Measurements from ENCODE around the gene ALX4.

ALX4 gene

DNA sequence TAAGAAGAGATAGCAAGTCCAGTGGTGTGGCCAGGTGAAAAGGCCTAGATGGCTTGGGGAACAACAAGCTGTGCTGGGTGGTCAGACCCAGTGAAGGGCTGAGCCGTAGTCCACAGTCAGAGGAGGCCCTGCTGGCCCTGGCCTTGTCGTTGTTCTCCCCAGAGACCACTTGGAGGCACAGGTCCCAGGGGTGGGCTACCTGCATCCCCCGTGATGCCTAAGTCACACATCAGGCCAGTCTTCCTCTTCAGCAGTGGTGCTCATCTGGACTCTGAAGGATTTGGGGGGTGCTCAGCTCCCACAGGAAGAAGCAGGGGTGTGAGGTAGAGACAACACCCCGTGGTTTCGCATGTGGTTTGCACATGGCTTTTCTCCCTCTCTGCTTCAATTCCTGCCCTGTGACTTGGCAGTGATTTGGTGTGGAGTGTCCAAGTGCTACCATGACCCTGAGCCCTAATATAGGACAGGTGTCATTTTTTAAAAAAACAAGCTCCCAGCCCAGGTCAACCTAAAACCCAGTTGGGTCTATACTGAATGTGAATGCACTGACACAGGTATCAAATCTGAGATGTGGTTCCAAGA lies 51.0 kb downstream of the ALX4 start:
- H3K4me1 ChIP-seq (ENCODE audit: control insufficient read depth, insufficient read depth, low read length, poor library complexity, severe bottlenecking), result no peaks in the 10 kb centered on the region
- no peak overlapping the region for H3K4me3 ChIP-seq (ENCODE audit: insufficient read depth, low read depth, low read length, poor library complexity, severe bottlenecking)
- H3K27ac ChIP-seq (ENCODE audit: insufficient read depth, low read length, poor library complexity, severe bottlenecking), result no peak overlapping the region
- DNase-seq, result no peak
- H3K9me3 ChIP-seq (ENCODE audit: control insufficient read depth, low read length), result no peaks in the 10 kb centered on the region
- no peaks in the 10 kb centered on the region for H3K36me3 ChIP-seq (ENCODE audit: control insufficient read depth, insufficient read depth, low read length)
- H3K27me3 ChIP-seq (replicated peaks; ENCODE audit: control insufficient read depth, insufficient read depth, low read length, poor library complexity, severe bottlenecking), result no peaks in the 10 kb centered on the region

DNA sequence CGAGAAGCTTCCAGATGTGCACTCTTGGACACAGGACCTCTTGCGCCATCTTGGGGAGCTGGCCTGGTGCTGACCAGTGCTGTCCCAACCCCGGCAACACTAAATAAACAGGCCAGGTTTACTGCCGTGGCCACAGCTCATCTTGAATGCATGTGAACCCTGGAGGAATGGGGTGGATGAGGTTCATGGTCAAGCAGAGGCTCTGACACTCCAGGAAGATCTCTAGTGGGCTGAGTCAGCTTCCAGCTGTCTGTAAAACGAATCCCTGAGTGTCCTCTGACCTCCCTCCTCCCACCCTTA lies 51.8 kb downstream of the ALX4 start:
- no peaks in the 10 kb centered on the region for H3K9me3 ChIP-seq (ENCODE audit: control insufficient read depth, low read length)
- no peak overlapping the region for H3K4me3 ChIP-seq (ENCODE audit: insufficient read depth, low read depth, low read length, poor library complexity, severe bottlenecking)
- DNase-seq, result no peak
- H3K36me3 ChIP-seq (ENCODE audit: control insufficient read depth, insufficient read depth, low read length), result no peaks in the 10 kb centered on the region
- H3K4me1 ChIP-seq (ENCODE audit: control insufficient read depth, insufficient read depth, low read length, poor library complexity, severe bottlenecking), result no peaks in the 10 kb centered on the region
- no peaks in the 10 kb centered on the region for H3K27me3 ChIP-seq (replicated peaks; ENCODE audit: control insufficient read depth, insufficient read depth, low read length, poor library complexity, severe bottlenecking)
- no peak overlapping the region for H3K27ac ChIP-seq (ENCODE audit: insufficient read depth, low read length, poor library complexity, severe bottlenecking)

DNA sequence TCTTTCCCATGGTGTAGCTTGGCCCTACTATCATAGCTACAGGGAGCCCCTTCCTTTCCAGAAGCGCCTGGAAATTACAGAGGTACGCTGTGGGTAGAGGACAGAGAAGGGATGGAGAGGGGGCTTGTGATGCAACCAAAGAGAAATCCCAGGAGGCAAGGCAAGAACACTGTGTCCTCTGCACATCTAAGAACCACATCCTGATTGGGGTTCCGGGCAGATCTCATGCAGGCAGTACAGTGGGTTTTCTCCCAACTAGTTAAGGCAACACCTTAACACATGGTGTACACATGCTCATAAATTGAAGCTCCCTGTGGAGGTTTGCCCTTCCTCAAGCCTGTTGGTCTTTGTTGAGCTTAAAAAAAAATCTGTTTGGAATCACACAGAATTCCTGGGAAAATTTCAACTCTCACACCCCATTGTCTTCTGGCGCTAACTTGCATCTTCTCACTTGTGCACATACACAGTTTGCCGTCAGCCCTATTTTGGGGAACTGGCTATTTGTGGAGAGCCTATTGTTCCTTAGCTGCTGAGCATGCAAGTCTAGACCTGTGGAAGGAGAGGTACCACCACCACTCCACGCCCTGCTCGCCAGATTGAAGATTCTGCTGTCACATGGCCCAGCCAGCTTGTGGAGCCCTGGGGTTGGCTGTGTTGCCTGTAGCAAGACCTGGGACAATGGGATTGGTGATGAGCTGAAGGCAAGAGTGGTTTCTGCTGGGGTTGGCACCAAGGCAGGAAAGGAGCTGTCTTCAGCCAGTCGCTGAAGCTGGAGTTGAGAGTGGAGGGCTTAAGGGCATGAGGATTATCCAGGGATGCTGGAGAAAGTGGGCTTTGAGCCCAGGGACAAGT lies 52.4 kb downstream of the ALX4 start:
- no peaks in the 10 kb centered on the region for H3K36me3 ChIP-seq (ENCODE audit: control insufficient read depth, insufficient read depth, low read length)
- no peak overlapping the region for H3K27ac ChIP-seq (ENCODE audit: insufficient read depth, low read length, poor library complexity, severe bottlenecking)
- no peak overlapping the region for H3K4me3 ChIP-seq (ENCODE audit: insufficient read depth, low read depth, low read length, poor library complexity, severe bottlenecking)
- H3K27me3 ChIP-seq (replicated peaks; ENCODE audit: control insufficient read depth, insufficient read depth, low read length, poor library complexity, severe bottlenecking), result no peaks in the 10 kb centered on the region
- no peak for DNase-seq
- H3K4me1 ChIP-seq (ENCODE audit: control insufficient read depth, insufficient read depth, low read length, poor library complexity, severe bottlenecking), result no peaks in the 10 kb centered on the region
- no peaks in the 10 kb centered on the region for H3K9me3 ChIP-seq (ENCODE audit: control insufficient read depth, low read length)

DNA sequence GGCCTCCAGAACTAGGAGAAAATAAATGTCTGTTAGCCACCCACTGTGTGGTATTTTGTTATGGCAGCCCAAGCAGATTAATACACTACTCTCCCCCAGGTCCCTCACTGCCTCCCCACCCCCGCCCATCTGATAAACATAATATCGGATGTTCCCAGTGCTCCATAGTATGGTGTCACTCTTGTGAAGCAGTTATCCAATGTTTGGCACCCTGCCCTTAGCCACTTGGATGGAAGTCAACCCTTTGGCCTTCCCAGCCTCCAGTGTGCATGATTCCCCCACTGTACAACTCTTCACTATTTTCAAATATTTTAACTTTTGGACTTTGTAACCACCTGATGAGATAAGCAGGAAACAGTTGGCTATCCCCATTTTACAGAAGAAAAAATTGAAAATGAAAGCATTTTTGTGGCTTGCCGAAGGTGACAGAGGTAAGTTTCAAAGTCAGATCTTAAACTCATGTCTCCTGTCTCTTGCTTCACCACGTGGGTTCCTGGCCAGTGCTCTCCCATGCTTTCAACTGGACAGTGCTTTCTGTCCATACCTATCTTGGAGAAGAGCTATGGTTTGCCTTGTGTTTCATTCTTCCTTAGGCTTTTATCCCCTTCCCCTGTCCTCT lies 53.2 kb downstream of the ALX4 start:
- H3K4me3 ChIP-seq (ENCODE audit: insufficient read depth, low read depth, low read length, poor library complexity, severe bottlenecking), result no peak overlapping the region
- H3K27ac ChIP-seq (ENCODE audit: insufficient read depth, low read length, poor library complexity, severe bottlenecking), result no peak overlapping the region
- no peaks in the 10 kb centered on the region for H3K36me3 ChIP-seq (ENCODE audit: control insufficient read depth, insufficient read depth, low read length)
- no peaks in the 10 kb centered on the region for H3K9me3 ChIP-seq (ENCODE audit: control insufficient read depth, low read length)
- H3K27me3 ChIP-seq (replicated peaks; ENCODE audit: control insufficient read depth, insufficient read depth, low read length, poor library complexity, severe bottlenecking), result no peaks in the 10 kb centered on the region
- no peak for DNase-seq
- H3K4me1 ChIP-seq (ENCODE audit: control insufficient read depth, insufficient read depth, low read length, poor library complexity, severe bottlenecking), result no peaks in the 10 kb centered on the region

DNA sequence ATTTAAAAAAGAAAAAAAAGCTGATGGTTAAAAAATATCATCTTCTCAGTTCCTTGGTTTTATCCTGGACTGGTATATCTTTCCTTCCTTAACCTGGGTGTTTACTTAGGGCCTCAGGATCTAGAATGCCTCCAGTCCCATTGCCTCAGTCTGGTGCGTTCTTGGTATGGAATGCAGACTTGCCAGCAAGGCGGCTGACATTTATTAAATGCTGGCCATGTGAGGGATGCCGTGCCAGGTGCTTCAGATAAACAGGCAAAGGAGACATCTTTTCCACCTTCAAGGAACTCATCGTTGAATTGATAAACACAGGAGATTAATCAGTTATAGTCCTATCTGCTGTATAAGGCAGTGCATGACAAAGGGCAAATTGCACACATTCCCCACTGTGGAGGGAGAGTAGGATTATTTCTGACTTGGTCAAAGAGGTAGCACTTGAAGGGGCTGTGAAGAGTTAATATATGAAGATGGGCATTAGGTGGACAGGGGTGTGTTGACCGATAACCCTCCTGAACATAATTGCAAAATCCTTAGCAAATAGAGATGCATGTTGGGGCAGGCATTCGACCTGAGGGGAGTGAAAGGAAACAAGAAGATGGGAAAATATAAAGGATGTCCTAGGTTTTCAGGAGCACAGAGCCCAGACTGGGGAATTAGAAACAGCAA lies 54.4 kb downstream of the ALX4 start:
- Histone ChIP-seq H3K4me3 (ENCODE audit: insufficient read depth, low read depth, low read length, poor library complexity, severe bottlenecking) (no peak overlapping the region), H3K9me3 (ENCODE audit: control insufficient read depth, low read length) (no peaks in the 10 kb centered on the region), H3K36me3 (ENCODE audit: control insufficient read depth, insufficient read depth, low read length) (no peaks in the 10 kb centered on the region), H3K27me3 (replicated peaks; ENCODE audit: control insufficient read depth, insufficient read depth, low read length, poor library complexity, severe bottlenecking) (no peaks in the 10 kb centered on the region), H3K27ac (ENCODE audit: insufficient read depth, low read length, poor library complexity, severe bottlenecking) (no peak overlapping the region), H3K4me1 (ENCODE audit: control insufficient read depth, insufficient read depth, low read length, poor library complexity, severe bottlenecking) (no peaks in the 10 kb centered on the region)
- no peak for DNase-seq

DNA sequence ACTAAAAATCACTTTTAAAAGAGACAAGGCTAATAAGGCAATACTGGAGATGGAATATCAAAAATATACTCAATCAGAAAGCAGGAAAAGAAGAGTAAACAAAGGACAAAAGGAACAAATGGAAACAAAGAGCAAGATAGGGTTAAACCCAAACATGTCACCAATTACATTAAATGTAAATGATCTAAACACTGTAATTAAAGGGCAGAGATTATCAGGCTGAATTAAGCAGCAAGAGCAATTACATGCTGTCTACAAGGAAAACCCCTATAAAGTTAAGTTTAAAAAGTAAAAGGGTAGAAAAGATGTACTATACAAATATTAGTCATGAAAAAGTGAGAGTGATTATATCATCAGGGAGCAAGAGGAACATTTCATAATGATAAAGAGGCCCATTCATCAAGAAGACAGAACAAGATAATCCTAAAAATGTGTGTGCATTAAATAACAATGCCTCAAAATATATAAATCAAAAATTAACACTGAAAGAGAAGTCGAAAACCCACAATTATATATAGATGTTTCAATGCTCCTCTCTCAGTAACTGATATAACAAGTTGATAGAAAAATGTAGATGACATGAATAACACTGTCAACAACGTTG lies 56.8 kb downstream of the ALX4 start:
- no peaks in the 10 kb centered on the region for H3K4me1 ChIP-seq (ENCODE audit: control insufficient read depth, insufficient read depth, low read length, poor library complexity, severe bottlenecking)
- no peaks in the 10 kb centered on the region for H3K9me3 ChIP-seq (ENCODE audit: control insufficient read depth, low read length)
- no peaks in the 10 kb centered on the region for H3K27me3 ChIP-seq (replicated peaks; ENCODE audit: control insufficient read depth, insufficient read depth, low read length, poor library complexity, severe bottlenecking)
- DNase-seq, result no peak
- H3K36me3 ChIP-seq (ENCODE audit: control insufficient read depth, insufficient read depth, low read length), result no peaks in the 10 kb centered on the region
- no peak overlapping the region for H3K27ac ChIP-seq (ENCODE audit: insufficient read depth, low read length, poor library complexity, severe bottlenecking)
- no peak overlapping the region for H3K4me3 ChIP-seq (ENCODE audit: insufficient read depth, low read depth, low read length, poor library complexity, severe bottlenecking)

DNA sequence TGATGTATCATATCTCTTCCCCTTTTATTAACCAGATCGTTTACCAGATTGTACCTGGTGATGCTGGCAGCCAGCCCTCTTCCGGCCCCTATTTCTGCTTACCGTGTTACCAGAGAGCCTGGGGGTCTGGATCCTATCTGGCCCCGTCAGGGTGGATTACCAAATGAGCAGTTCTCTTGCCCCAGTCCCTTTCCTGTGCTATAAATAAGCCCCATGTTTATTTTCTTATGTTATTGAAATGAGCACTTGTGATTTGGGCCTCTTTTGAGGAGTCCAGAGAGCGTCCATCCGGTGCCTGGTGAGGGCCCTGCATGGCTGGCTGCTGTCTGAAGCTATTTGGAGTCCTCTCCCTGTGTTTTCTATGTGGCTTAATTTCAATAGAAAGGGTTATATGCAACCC lies 59.5 kb downstream of the ALX4 start:
- Histone ChIP-seq H3K27ac (ENCODE audit: insufficient read depth, low read length, poor library complexity, severe bottlenecking) (no peak overlapping the region), H3K4me3 (ENCODE audit: insufficient read depth, low read depth, low read length, poor library complexity, severe bottlenecking) (no peak overlapping the region), H3K9me3 (ENCODE audit: control insufficient read depth, low read length) (no peaks in the 10 kb centered on the region), H3K27me3 (replicated peaks; ENCODE audit: control insufficient read depth, insufficient read depth, low read length, poor library complexity, severe bottlenecking) (no peaks in the 10 kb centered on the region), H3K36me3 (ENCODE audit: control insufficient read depth, insufficient read depth, low read length) (no peaks in the 10 kb centered on the region), H3K4me1 (ENCODE audit: control insufficient read depth, insufficient read depth, low read length, poor library complexity, severe bottlenecking) (no peaks in the 10 kb centered on the region)
- DNase-seq, result no peak

DNA sequence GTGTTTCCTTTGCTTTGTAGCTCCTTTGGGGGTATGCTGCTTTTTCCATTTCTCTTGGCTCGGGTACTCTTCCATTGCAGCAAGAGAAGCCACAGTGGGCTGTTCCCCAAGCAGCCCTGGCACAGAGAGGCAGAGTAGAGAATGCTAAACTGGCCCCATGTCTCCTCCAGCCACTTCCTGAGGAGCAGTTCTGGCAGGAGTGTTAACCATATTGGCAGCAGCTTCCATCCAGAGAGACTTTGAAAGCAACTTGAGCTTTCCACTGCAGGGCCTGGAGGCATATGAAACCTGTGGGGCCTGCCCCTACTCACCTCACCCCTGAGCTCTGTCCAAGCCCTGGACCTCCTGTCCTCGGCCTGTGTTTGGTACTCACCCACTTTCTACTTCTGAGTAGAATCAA lies 61.8 kb downstream of the ALX4 start:
- H3K27ac ChIP-seq (ENCODE audit: insufficient read depth, low read length, poor library complexity, severe bottlenecking), result no peak overlapping the region
- H3K27me3 ChIP-seq (replicated peaks; ENCODE audit: control insufficient read depth, insufficient read depth, low read length, poor library complexity, severe bottlenecking), result no peaks in the 10 kb centered on the region
- H3K4me1 ChIP-seq (ENCODE audit: control insufficient read depth, insufficient read depth, low read length, poor library complexity, severe bottlenecking), result no peaks in the 10 kb centered on the region
- DNase-seq, result no peak
- peaks cover 11% of the 10 kb centered on the region for H3K36me3 ChIP-seq (ENCODE audit: control insufficient read depth, insufficient read depth, low read length)
- H3K9me3 ChIP-seq (ENCODE audit: control insufficient read depth, low read length), result no peaks in the 10 kb centered on the region
- H3K4me3 ChIP-seq (ENCODE audit: insufficient read depth, low read depth, low read length, poor library complexity, severe bottlenecking), result no peak overlapping the region

DNA sequence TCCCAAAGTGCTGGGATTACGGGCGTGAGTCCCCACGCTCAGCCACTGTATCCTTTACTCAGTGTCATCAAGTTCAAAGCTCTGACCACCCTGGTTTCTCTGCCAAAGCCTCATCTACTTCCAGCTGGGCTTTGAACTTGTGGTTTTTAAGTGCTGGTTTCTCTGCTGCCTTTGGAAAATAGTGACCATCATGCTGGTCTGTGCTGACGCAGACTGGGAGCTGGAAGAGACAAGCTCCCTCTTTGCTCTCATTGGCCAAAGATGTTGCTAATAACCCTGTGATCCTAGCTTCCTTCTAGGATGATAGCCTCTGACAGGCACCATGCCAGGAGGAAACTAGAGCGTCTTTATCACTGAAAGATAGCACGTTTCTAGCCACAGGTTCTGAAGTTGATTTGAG lies 62.4 kb downstream of the ALX4 start:
- Histone ChIP-seq H3K27me3 (replicated peaks; ENCODE audit: control insufficient read depth, insufficient read depth, low read length, poor library complexity, severe bottlenecking) (no peaks in the 10 kb centered on the region), H3K4me3 (ENCODE audit: insufficient read depth, low read depth, low read length, poor library complexity, severe bottlenecking) (no peak overlapping the region), H3K4me1 (ENCODE audit: control insufficient read depth, insufficient read depth, low read length, poor library complexity, severe bottlenecking) (no peaks in the 10 kb centered on the region), H3K36me3 (ENCODE audit: control insufficient read depth, insufficient read depth, low read length) (peaks cover 11% of the 10 kb centered on the region), H3K27ac (ENCODE audit: insufficient read depth, low read length, poor library complexity, severe bottlenecking) (no peak overlapping the region), H3K9me3 (ENCODE audit: control insufficient read depth, low read length) (no peaks in the 10 kb centered on the region)
- no peak for DNase-seq

DNA sequence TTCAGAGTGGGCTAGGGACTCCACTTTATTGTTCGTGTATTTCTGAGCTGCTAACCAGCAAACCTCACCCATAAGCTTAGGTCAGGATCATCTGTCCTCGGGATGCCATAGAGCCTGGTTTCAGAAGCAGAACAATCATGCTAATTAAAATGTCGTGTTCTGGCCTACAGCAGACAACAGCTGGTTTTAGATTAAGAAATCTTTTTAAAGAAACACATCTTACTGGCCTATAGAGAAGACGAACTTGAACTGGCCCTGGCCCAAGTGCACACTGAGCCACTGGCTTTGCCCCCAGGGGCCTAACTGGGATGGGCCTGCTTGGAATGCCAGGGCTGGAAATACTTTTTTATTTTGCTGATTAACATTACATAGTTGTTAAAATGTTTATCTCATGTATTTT lies 63.2 kb downstream of the ALX4 start:
- H3K27ac ChIP-seq (ENCODE audit: insufficient read depth, low read length, poor library complexity, severe bottlenecking), result no peak overlapping the region
- H3K4me3 ChIP-seq (ENCODE audit: insufficient read depth, low read depth, low read length, poor library complexity, severe bottlenecking), result no peak overlapping the region
- no peaks in the 10 kb centered on the region for H3K9me3 ChIP-seq (ENCODE audit: control insufficient read depth, low read length)
- H3K36me3 ChIP-seq (ENCODE audit: control insufficient read depth, insufficient read depth, low read length), result peaks cover 16% of the 10 kb centered on the region
- no peak for DNase-seq
- no peaks in the 10 kb centered on the region for H3K27me3 ChIP-seq (replicated peaks; ENCODE audit: control insufficient read depth, insufficient read depth, low read length, poor library complexity, severe bottlenecking)
- no peaks in the 10 kb centered on the region for H3K4me1 ChIP-seq (ENCODE audit: control insufficient read depth, insufficient read depth, low read length, poor library complexity, severe bottlenecking)
